Fibroblast of villous mesenchyme (primary cell): ENCODE results near the gene BRD9. TPM values are rescaled to one million over a fixed set of nuclear protein-coding genes. Genes with fewer than 3 reads are reported as not detected.
"Not testable (repeated sequence)": the region's sequence is repeated elsewhere in the genome, so short reads cannot be mapped to it uniquely, and the experiment has no call there.

Experiments used
- DNase-seq: peaks from one replicate; pipeline ENCODE4 v3.0.0-alpha.2; 2010; ENCODE audit warnings: low read depth
- H3K4me3 ChIP-seq: 2 replicates; pipeline ENCODE4 v1.5.1; 2011; ENCODE audit warnings: low read depth, mild to moderate bottlenecking, low read length
- CTCF ChIP-seq: IDR thresholded peaks from 2 replicates; pipeline ENCODE4 v1.5.1; 2012; ENCODE audit warnings: low read depth, mild to moderate bottlenecking, low read length; ENCODE audit not compliant: insufficient read depth
- total RNA-seq: library from RNA; depleted of rRNA; stranded (reverse); fragments of >200 nt; gene quantifications from 2 replicates; pipeline ENCODE4 v1.2.3, GENCODE V29; 2012

Gene BRD9
- total RNA-seq, 1 donor = 35.0 TPM

GRCh38 chr5:921456-922435, 29.1 kb upstream of the BRD9 start:
- TF ChIP-seq CTCF = no peak
- no peak for DNase-seq

GRCh38 chr5:920321-920720, 27.7 kb upstream of the BRD9 start:
- no peak overlapping the region for H3K4me3 ChIP-seq
- no peak for TF ChIP-seq CTCF
- DNase-seq = no peak

More at GRCh38 chr5:921456-922435, 29.1 kb upstream of the BRD9 start:
- no peak overlapping the region for H3K4me3 ChIP-seq

DNA sequence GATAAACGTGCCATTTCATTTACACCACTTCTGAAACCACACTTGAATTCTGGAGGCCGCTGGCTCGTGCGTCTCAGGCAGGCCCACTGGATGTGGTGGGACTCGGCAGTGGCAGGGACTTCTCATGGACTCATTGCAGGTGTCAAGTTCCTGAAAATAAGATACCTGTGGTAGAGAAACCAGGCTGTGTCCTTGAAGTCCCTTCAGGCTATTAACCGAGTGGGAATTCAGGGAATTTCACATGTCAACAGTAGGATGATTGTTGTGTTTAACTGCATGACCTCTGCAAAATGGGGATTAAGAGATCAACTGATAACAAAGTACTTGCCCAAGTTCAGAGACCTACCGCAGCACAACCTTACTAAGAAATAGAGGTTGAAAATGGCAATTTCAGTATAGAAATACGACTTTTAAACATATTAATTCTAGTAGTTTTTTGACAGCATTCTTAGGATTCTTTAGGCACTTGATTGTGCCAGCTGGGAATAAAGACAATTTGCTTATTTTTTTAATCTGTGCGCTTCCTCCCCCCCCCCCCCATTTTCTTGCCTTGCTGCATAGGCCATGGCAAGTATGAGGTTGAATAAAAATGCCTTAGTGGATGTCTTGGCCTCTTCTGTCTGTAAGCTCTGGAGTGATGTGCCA, 26.9 kb upstream of the BRD9 start:
- TF ChIP-seq CTCF = no peak
- H3K4me3 ChIP-seq = no peak overlapping the region
- DNase-seq = peak; percentile 17

DNA sequence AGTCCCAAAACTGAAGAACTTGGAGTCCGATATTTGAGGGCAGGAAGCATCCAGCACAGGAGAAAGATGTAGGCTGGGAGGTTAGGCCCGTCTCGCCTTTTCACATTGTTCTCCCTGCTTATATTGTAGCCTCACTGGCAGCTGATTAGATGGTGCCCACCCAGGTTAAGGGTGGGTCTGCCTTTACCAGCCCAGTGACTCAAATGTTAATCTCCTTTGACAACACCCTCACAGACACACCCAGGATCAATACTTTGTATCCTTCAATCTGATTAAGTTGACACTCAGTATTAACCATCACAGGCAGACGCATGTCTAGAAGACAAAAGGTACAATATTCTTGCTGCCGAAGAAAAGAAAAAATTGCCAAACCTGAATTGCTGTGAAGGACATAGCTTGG, 26.1 kb upstream of the BRD9 start:
- not testable (repeated sequence) for DNase-seq, H3K4me3 ChIP-seq

GRCh38 chr5:916441-917293, 24.1 kb upstream of the BRD9 start:
- TF ChIP-seq CTCF = no peak
- H3K4me3 ChIP-seq = no peak overlapping the region
- DNase-seq = no peak

DNA sequence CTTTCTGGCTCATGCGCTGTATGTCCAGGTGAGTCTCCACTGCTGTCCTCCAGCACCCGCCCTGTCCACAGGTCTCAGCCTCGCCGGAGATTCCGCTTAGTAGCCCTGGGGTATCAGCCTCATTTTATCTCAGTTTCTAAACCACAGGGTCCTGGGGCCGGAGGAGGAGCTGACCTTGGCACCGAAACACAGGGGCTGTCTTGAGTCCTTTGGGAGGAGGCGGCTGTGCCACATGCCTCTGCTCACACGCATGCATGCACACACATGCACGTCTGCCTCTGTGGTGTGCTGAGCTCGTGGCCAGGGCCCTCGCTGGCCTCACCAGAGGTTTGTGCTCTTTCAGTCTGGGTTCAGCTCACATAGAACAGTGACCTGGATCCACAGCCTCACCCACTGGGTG, 23.3 kb upstream of the BRD9 start:
- DNase-seq = no peak
- no peak for TF ChIP-seq CTCF
- no peak overlapping the region for H3K4me3 ChIP-seq

- not testable (repeated sequence) for H3K4me3 ChIP-seq, DNase-seq
These were observed 22.7 kb upstream of the BRD9 start for GRCh38 chr5:915346-915745.
